Measurements from ENCODE around the gene SP8. TPM values are rescaled to one million over a fixed set of nuclear protein-coding genes. Genes with fewer than 3 reads are reported as not detected.
"Not testable (repeated sequence)": the region's sequence is repeated elsewhere in the genome, so short reads cannot be mapped to it uniquely, and the experiment has no call there.

The SP8 gene
- under 1 TPM in 1 of 4 donors, not detected in 3; 0.21 TPM for total RNA-seq

DNA sequence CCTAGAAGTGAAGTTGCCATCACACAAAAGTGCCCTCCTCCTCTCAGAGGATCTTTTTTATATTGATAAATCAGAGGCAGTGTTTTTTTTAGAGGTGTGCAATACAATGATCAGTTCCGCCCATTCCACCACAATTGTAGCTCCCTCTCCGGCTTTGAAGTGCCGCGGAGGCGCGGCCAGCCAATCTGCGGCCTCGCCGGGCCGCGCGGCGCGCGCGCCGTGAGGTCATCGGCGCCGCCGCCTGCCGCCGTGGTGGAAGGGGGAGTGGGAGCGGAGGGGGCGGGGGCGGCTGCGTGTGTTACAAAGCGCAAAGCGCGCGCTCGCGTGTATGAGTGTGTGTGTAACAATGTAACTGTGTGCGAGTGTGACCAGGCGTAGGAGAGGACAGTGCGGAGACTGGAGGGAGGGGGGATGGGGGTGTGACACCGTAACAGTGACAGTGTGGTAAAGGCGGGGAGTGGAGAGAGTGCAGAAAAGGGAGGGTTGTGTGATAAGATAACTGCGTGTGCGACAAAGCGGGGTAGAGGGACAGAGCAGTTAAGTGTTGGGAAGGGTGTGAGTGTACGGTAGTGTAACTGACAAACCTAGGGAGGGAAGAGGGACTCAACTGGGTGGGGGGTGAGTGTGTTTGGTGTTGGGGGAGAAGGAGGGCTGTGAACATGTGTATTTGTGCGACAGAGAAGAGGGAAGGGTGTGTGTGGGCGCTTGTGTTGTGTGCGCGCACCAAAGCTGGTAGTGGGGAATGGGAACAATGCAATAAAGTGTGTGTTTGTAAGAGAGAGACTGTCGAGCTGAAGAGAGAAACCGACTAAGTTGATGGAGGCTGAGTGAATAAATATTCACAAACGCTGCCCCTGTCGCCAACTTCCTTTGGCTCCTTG is at the start of gene SP8:
SP8 (minus strand) TSS at position 108 of the 881 bp plus-strand sequence; CDS start at position 20, 88 bp downstream.
- peaks cover 0 to 98% of the 10 kb centered on the region in 2 donors for H3K27me3 ChIP-seq
- H3K4me3 ChIP-seq = peak within 1 kb of the TSS in 1 of 4 donors; percentile 48
- no peaks in the 10 kb centered on the region for H3K36me3 ChIP-seq
- 5 to 7% methylated on average over 31 to 50 of the region's 50 CpGs for WGBS, 2 donors
- no peak within 1 kb of the TSS for H3K27ac ChIP-seq
- H3K4me1 ChIP-seq = peaks cover 0 to 49% (median 11%) of the 10 kb centered on the region in 4 donors
- no peaks in the 10 kb centered on the region for H3K9me3 ChIP-seq
- TF ChIP-seq EP300 (IDR thresholded peaks at IDR 0.05) (no peak), POLR2A (IDR thresholded peaks at IDR 0.05) (no peak)
- TF ChIP-seq, protein P1, sequence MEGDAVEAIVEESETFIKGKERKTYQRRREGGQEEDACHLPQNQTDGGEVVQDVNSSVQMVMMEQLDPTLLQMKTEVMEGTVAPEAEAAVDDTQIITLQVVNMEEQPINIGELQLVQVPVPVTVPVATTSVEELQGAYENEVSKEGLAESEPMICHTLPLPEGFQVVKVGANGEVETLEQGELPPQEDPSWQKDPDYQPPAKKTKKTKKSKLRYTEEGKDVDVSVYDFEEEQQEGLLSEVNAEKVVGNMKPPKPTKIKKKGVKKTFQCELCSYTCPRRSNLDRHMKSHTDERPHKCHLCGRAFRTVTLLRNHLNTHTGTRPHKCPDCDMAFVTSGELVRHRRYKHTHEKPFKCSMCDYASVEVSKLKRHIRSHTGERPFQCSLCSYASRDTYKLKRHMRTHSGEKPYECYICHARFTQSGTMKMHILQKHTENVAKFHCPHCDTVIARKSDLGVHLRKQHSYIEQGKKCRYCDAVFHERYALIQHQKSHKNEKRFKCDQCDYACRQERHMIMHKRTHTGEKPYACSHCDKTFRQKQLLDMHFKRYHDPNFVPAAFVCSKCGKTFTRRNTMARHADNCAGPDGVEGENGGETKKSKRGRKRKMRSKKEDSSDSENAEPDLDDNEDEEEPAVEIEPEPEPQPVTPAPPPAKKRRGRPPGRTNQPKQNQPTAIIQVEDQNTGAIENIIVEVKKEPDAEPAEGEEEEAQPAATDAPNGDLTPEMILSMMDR (IDR thresholded peaks at IDR 0.05) = no peak
- no peak for DNase-seq (ENCODE audit: low spot score in 2 of 2)

DNA sequence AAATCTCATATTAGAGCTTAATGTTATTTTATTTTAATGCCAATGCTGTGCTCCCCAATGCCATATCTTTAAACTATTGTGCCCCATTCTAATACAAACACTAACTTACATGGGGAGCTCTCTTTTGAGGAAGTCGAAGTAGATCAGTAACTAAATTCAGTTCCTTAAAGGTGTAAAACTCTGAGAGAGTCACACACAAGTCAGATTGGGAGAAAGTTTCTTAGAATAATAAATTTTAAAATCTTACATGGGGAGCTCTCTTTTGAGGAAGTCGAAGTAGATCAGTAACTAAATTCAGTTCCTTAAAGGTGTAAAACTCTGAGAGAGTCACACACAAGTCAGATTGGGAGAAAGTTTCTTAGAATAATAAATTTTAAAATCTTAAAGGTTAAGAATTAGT is 49.7 kb upstream of the SP8 start:
- H3K4me3 ChIP-seq; H3K36me3 ChIP-seq; H3K27me3 ChIP-seq; H3K4me1 ChIP-seq; H3K27ac ChIP-seq; H3K9me3 ChIP-seq; DNase-seq (ENCODE audit: low spot score in 2 of 2): not testable (repeated sequence)
- 64 to 85% methylated on average over 2 of the region's 2 CpGs for WGBS, 2 donors

DNA sequence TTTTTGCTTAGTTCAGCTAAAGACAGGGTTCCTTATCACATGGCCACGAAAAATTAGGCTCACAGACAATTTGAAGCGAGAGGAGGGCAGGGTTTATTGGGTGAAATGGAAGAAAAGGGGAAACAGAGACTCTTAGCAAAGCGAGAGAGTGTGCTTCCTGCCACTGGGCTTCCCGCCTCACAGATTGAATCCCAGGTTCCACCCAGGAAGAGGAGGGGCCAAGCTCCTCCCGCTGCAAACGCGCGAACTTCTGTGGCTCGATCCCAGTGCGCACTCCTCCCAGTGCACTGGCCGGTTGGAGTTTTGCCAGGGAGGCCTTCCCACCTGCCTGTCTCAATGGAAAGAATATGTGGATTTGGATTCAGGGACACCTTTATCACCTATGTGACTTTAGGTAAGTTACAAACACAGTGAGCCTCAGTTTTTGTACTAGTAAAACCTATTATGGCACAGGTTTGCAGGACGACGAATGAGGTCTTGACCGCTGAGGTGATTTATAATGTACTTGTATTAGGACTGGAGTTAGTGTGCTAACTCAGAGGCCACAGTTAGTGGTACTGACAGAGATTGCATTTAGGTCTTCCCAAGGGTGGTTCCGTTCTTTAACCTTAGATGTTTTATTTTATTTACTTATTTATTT is 48.5 kb upstream of the SP8 start:
- TF ChIP-seq, protein P1 (IDR thresholded peaks at IDR 0.05) = no peak
- TF ChIP-seq EP300 (IDR thresholded peaks at IDR 0.05) (no peak), POLR2A (IDR thresholded peaks at IDR 0.05) (no peak)
- Histone ChIP-seq H3K4me3 (no peak overlapping the region), H3K9me3 (no peaks in the 10 kb centered on the region), H3K27ac (no peak overlapping the region), H3K4me1 (no peaks in the 10 kb centered on the region), H3K36me3 (no peaks in the 10 kb centered on the region), H3K27me3 (peaks cover 0 to 6% of the 10 kb centered on the region in 2 donors)
- 85 to 91% methylated on average over 15 of the region's 15 CpGs for WGBS, 2 donors
- DNase-seq (ENCODE audit: low spot score in 2 of 2) = no peak

DNA sequence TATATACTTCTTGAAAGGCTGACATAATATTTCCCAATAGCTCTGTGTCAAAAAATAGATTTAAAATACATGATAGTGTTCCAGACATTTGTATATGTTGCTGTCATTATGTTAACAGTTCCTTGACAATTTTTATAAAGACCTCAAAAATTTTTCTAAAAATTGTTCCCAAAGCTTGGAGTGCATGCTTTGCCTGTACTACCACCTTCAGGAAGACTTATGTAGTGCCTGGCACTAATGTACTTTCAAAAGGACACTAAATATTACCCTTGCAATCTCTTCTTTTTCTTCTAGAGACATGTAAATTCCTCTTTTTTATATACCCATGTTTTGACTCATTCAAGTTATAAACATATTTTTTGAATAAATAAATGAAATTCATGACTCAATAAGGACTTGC is 48.0 kb upstream of the SP8 start:
- Histone ChIP-seq H3K4me1 (no peaks in the 10 kb centered on the region), H3K9me3 (no peaks in the 10 kb centered on the region), H3K4me3 (no peak overlapping the region), H3K27me3 (peaks cover 0 to 11% of the 10 kb centered on the region in 2 donors), H3K27ac (no peak overlapping the region), H3K36me3 (no peaks in the 10 kb centered on the region)
- TF ChIP-seq EP300 (IDR thresholded peaks at IDR 0.05) (no peak), POLR2A (IDR thresholded peaks at IDR 0.05) (no peak)
- TF ChIP-seq, protein P1 (IDR thresholded peaks at IDR 0.05) = no peak
- DNase-seq (ENCODE audit: low spot score in 2 of 2) = no peak

DNA sequence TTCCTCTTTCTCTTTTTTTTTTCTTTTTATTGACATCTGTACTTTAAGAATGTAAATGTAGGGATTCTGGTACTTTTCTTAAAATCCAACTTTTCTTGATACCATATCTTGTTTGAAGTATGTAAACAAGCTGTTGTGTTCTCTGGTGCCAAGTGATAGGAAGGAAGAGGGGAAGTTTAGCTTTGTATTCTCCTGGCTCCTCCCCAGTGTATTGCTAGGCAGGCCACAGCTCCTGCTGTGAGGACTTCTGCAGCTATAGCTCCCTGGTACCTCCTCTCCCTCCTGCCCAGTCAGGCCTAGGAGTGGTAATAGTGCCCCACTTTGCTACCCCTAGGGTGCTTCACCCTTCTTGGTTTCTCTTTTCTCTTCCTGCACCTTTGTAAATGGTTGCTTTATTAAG is 45.3 kb upstream of the SP8 start:
- H3K4me1 ChIP-seq = no peaks in the 10 kb centered on the region
- H3K36me3 ChIP-seq = no peaks in the 10 kb centered on the region
- no peak overlapping the region for H3K27ac ChIP-seq
- no peak overlapping the region for H3K4me3 ChIP-seq
- H3K9me3 ChIP-seq = no peaks in the 10 kb centered on the region
- peaks cover 0 to 14% of the 10 kb centered on the region in 2 donors for H3K27me3 ChIP-seq
- TF ChIP-seq POLR2A (IDR thresholded peaks at IDR 0.05) (no peak), EP300 (IDR thresholded peaks at IDR 0.05) (no peak)
- TF ChIP-seq, protein P1 (IDR thresholded peaks at IDR 0.05) = no peak
- no peak for DNase-seq (ENCODE audit: low spot score in 2 of 2)
